Measurements from ENCODE around the gene HOXC9.
A peak's percentile ranks its signal among the peaks of the same experiment; 100 is the strongest.

Gene HOXC9

GRCh38 chr12:54051874-54052437 lies 52.0 kb downstream of the HOXC9 start (continued):
- TF ChIP-seq ZNF175 (tag by site-specific recombination; IDR thresholded peaks at IDR 0.05) (no peak), ZNF18 (tag by site-specific recombination; IDR thresholded peaks at IDR 0.05) (peak; percentile 91), ZSCAN16 (tag by site-specific recombination; IDR thresholded peaks at IDR 0.05) (no peak; the same call in 1 of the 2 replicates), ZNF223 (tag by site-specific recombination; IDR thresholded peaks at IDR 0.05) (peak; percentile 86), INSM2 (tag by site-specific recombination; IDR thresholded peaks at IDR 0.05) (peak; percentile 94), ZNF580 (tag by site-specific recombination; IDR thresholded peaks at IDR 0.05) (peak; percentile 98), ZNF10 (tag by site-specific recombination; IDR thresholded peaks at IDR 0.05) (peak; percentile 72), OVOL3 (tag by site-specific recombination; IDR thresholded peaks at IDR 0.05) (peak; percentile 95), EGR2 (tag by site-specific recombination; IDR thresholded peaks at IDR 0.05; ENCODE audit: low read depth) (peak; percentile 53; the same call in 1 of the 2 replicates), ZNF544 (tag by site-specific recombination; IDR thresholded peaks at IDR 0.05) (no peak), ZNF354C (tag by site-specific recombination; IDR thresholded peaks at IDR 0.05; ENCODE audit: borderline replicate concordance, low read depth) (no peak), ZBTB49 (tag by site-specific recombination; IDR thresholded peaks at IDR 0.05; ENCODE audit: low read depth) (peak; percentile 74), ZNF629 (tag by site-specific recombination; IDR thresholded peaks at IDR 0.05) (peak; percentile 95), ZNF121 (tag by site-specific recombination; IDR thresholded peaks at IDR 0.05) (peak; percentile 73; the same call in 1 of the 2 replicates), ZNF169 (tag by site-specific recombination; IDR thresholded peaks at IDR 0.05) (no peak), MYNN (tag by site-specific recombination; IDR thresholded peaks at IDR 0.05; ENCODE audit: borderline replicate concordance) (peak; percentile 31), ZNF19 (tag by site-specific recombination; IDR thresholded peaks at IDR 0.05; ENCODE audit: low read depth) (peak; percentile 98), ZBTB7A (tag by site-specific recombination; IDR thresholded peaks at IDR 0.05; ENCODE audit: low read depth) (no peak), ZNF423 (tag by site-specific recombination; IDR thresholded peaks at IDR 0.05) (no peak), ZBTB44 (tag by site-specific recombination; IDR thresholded peaks at IDR 0.05) (peak; percentile 94), ATF2 (tag by site-specific recombination; IDR thresholded peaks at IDR 0.05; ENCODE audit: low read depth) (peak; percentile 61; the same call in 1 of the 2 replicates), GFI1B (tag by site-specific recombination; IDR thresholded peaks at IDR 0.05) (peak; percentile 100), PATZ1 (tag by site-specific recombination; IDR thresholded peaks at IDR 0.05) (no peak), HOXD13 (CRISPR knock-in tag; IDR thresholded peaks at IDR 0.05; ENCODE audit: borderline replicate concordance) (peak; percentile 81), ZNF701 (tag by site-specific recombination; IDR thresholded peaks at IDR 0.05) (no peak)

Data from HEK293 (cell line).